Activated CD8-positive, alpha-beta T cell treated with anti-CD3 and anti-CD28 coated beads for 36 hours (primary cell): ENCODE results near the gene TMEM263. TPM values are rescaled to one million over a fixed set of nuclear protein-coding genes. Genes with fewer than 3 reads are reported as not detected.
"Not testable (repeated sequence)": the region's sequence is repeated elsewhere in the genome, so short reads cannot be mapped to it uniquely, and the experiment has no call there.

Source experiments
- ATAC-seq: fragments of 200-7000 bp; cut with Tn5 transposase; one replicate; pipeline ENCODE4 v1.10.0; 2021; ENCODE audit warnings: mild to moderate bottlenecking, moderate library complexity
- CTCF ChIA-PET: fragments of 350-600 bp; sonication (Branson Sonifier 250); formaldehyde crosslinking; loops from one replicate; lab custom pipeline; 2021; ENCODE audit warnings: antibody characterized with exemption; lab: Charles Lee
- POLR2A ChIA-PET: fragments of 350-600 bp; sonication (Branson Sonifier 250); formaldehyde crosslinking; loops from one replicate; lab custom pipeline; 2021; ENCODE audit warnings: antibody characterized with exemption; lab: Charles Lee
- DNase-seq: peaks from one replicate; pipeline ENCODE4 v3.0.0-alpha.2; 2020
- H3K27ac Mint-ChIP-seq: one replicate; pipeline ENCODE4 v1.8.0; 2021; ENCODE audit warnings: mild to moderate bottlenecking, mixed read lengths
- H3K27me3 Mint-ChIP-seq: one replicate; pipeline ENCODE4 v1.8.0; 2021; ENCODE audit warnings: mixed read lengths
- H3K36me3 Mint-ChIP-seq: one replicate; pipeline ENCODE4 v1.8.0; 2021; ENCODE audit warnings: low read depth, mixed read lengths
- H3K4me1 Mint-ChIP-seq: one replicate; pipeline ENCODE4 v1.8.0; 2021; ENCODE audit warnings: low read depth, mixed read lengths
- H3K4me3 Mint-ChIP-seq: one replicate; pipeline ENCODE4 v1.8.0; 2021; ENCODE audit warnings: mild to moderate bottlenecking, moderate library complexity, mixed read lengths
- H3K9me3 Mint-ChIP-seq: one replicate; pipeline ENCODE4 v1.8.0; 2021; ENCODE audit warnings: mixed read lengths
- CTCF ChIP-seq: fragments of 200-600 bp; IDR thresholded peaks from one replicate; pipeline ENCODE4 v1.8.0; 2022; ENCODE audit warnings: antibody characterized with exemption, mild to moderate bottlenecking
- intact Hi-C: fragments of 100-400 bp; cut with micrococcal nuclease; formaldehyde crosslinking; loops from one replicate; pipeline ENCODE4 v1.10.0; 2022
- total RNA-seq, 2 experiments: library from RNA; stranded (reverse); gene quantifications; one replicate each; pipeline ENCODE4 v1.2.3, GENCODE V29; 2021

TMEM263 gene
- total RNA-seq, 2 experiments from 2014 or later = 43.5 to 46.5 TPM

- no peak for TF ChIP-seq CTCF
- POLR2A ChIA-PET = interaction anchor here (1.6 kb wide), 1 partner anchor 35 kb away, joined by 4 read pairs; no protein-coding TSS in a partner anchor
- H3K36me3 Mint-ChIP-seq = peaks cover 33% of the 10 kb centered on the region
- H3K27ac Mint-ChIP-seq = no peak overlapping the region
- H3K9me3 Mint-ChIP-seq = no peaks in the 10 kb centered on the region
- no peak overlapping the region for H3K4me3 Mint-ChIP-seq
- DNase-seq (no peak), ATAC-seq (no peak)
- CTCF ChIA-PET = interaction anchor here (0.6 kb wide), 1 partner anchor 17 kb away, joined by 3 read pairs; no protein-coding TSS in a partner anchor
- H3K4me1 Mint-ChIP-seq = no peaks in the 10 kb centered on the region
- H3K27me3 Mint-ChIP-seq = no peaks in the 10 kb centered on the region
- intact Hi-C loops = no loop called here
Observed at GRCh38 chr12:106997916-106998315, 42.2 kb downstream of the TMEM263 start.

- Mint-ChIP-seq H3K36me3 (peaks cover 31% of the 10 kb centered on the region), H3K4me3 (no peak overlapping the region), H3K9me3 (no peaks in the 10 kb centered on the region), H3K27ac (no peak overlapping the region), H3K27me3 (no peaks in the 10 kb centered on the region), H3K4me1 (no peaks in the 10 kb centered on the region)
- intact Hi-C loops = no loop called here
- CTCF ChIA-PET = interaction anchor here (0.8 to 1.4 kb wide), 2 partner anchors 90 to 92 kb away, joined by 3 read pairs; no protein-coding TSS in a partner anchor
- no peak for ATAC-seq
- no peak for DNase-seq
- POLR2A ChIA-PET = no interaction called here
- no peak for TF ChIP-seq CTCF
Observed at GRCh38 chr12:106999446-106999845, 43.7 kb downstream of the TMEM263 start.

- H3K27ac Mint-ChIP-seq, H3K9me3 Mint-ChIP-seq, POLR2A ChIA-PET, H3K4me3 Mint-ChIP-seq, intact Hi-C loops, ATAC-seq, DNase-seq, CTCF ChIA-PET, H3K27me3 Mint-ChIP-seq, H3K4me1 Mint-ChIP-seq: not testable (repeated sequence)
- H3K36me3 Mint-ChIP-seq = peaks cover 15% of the 10 kb centered on the region
Observed at GRCh38 chr12:107002665-107003064, 47.0 kb downstream of the TMEM263 start.

GRCh38 chr12:107007411-107007810, 51.7 kb downstream of the TMEM263 start:
- no peak for ATAC-seq
- no peak for DNase-seq
- Mint-ChIP-seq H3K36me3 (peaks cover 10% of the 10 kb centered on the region), H3K9me3 (no peaks in the 10 kb centered on the region), H3K27ac (no peak overlapping the region), H3K4me1 (no peaks in the 10 kb centered on the region), H3K27me3 (no peaks in the 10 kb centered on the region), H3K4me3 (no peak overlapping the region)
- ChIA-PET POLR2A (no interaction called here), CTCF (interaction anchor here (0.9 to 1.2 kb wide), 2 partner anchors 11 to 14 kb away, joined by 3 to 4 read pairs; no protein-coding TSS in a partner anchor)
- no peak for TF ChIP-seq CTCF
- intact Hi-C loops = no loop called here

GRCh38 chr12:107011519-107011918, 55.8 kb downstream of the TMEM263 start:
- H3K36me3 Mint-ChIP-seq = peaks cover 9% of the 10 kb centered on the region
- DNase-seq (no peak), ATAC-seq (no peak)
- ChIA-PET POLR2A (no interaction called here), CTCF (interaction anchor here (0.8 kb wide), 1 partner anchor 71 kb away, joined by 3 read pairs; no protein-coding TSS in a partner anchor)
- no peaks in the 10 kb centered on the region for H3K9me3 Mint-ChIP-seq
- H3K27me3 Mint-ChIP-seq = no peaks in the 10 kb centered on the region
- H3K4me1 Mint-ChIP-seq = no peaks in the 10 kb centered on the region
- H3K27ac Mint-ChIP-seq = no peak overlapping the region
- intact Hi-C loops = no loop called here
- TF ChIP-seq CTCF = no peak
- H3K4me3 Mint-ChIP-seq = no peak overlapping the region
